ENCODE data around the gene CHSY1.

- TF ChIP-seq EZH2 (IDR thresholded peaks at IDR 0.05; ENCODE audit: borderline replicate concordance, insufficient read depth, low read length, poor library complexity, severe bottlenecking) (no peak), CTCF (IDR thresholded peaks at IDR 0.05; ENCODE audit: poor library complexity, severe bottlenecking) (no peak), RAD21 (conservative IDR thresholded peaks at IDR 0.05) (no peak), POLR2AphosphoS5 (IDR thresholded peaks at IDR 0.05) (no peak), EP300 (conservative IDR thresholded peaks at IDR 0.05; ENCODE audit: poor library complexity, severe bottlenecking) (no peak), TAF1 (IDR thresholded peaks at IDR 0.05; ENCODE audit: low read depth) (no peak), SMC3 (conservative IDR thresholded peaks at IDR 0.05; ENCODE audit: poor library complexity) (no peak), REST (IDR thresholded peaks at IDR 0.05; ENCODE audit: borderline replicate concordance) (no peak), MXI1 (conservative IDR thresholded peaks at IDR 0.05; ENCODE audit: poor library complexity, severe bottlenecking) (no peak)
These were observed 4.8 kb downstream of the CHSY1 start for GRCh38 chr15:101246824-101247745.

Measured in neural cell (in vitro differentiated cells).